Kidney (tissue), 14 donors: ENCODE results near the gene RNF138. TPM values are rescaled to one million over a fixed set of nuclear protein-coding genes. Genes with fewer than 3 reads are reported as not detected.

Source experiments
- DNase-seq, 5 donors: peaks; one replicate each; pipeline ENCODE4 v3.0.0-alpha.2; 2013 to 2020
- FAIRE-seq: peaks from 2 replicates; lab custom pipeline; 2012; peaks lifted over from hg19 to GRCh38; lab: Jason Lieb, UNC
- H3K27ac ChIP-seq, 2 donors: one replicate each; pipeline ENCODE4 v1.7.0; 2013; ENCODE audit warnings: low read depth in 2 of 2, low read length in 2 of 2, inconsistent platforms in 1 of 2
- H3K27me3 ChIP-seq: one replicate; pipeline ENCODE4 v1.7.1; 2013; ENCODE audit warnings: low read length, inconsistent platforms; ENCODE audit not compliant: control insufficient read depth, insufficient read depth
- H3K36me3 ChIP-seq, 3 donors: one replicate each; pipeline versions ENCODE4 v1.7.0 to v1.7.1; 2013; ENCODE audit warnings: low read length in 3 of 3, control low read depth in 1 of 3, inconsistent platforms in 1 of 3; ENCODE audit not compliant: insufficient read depth in 3 of 3, control insufficient read depth in 2 of 3
- H3K4me1 ChIP-seq, 3 donors: one replicate each; pipeline versions ENCODE4 v1.7.0 to v1.7.1; 2013; ENCODE audit warnings: low read length in 3 of 3, inconsistent platforms in 1 of 3, low read depth in 1 of 3; ENCODE audit not compliant: control insufficient read depth in 2 of 3, insufficient read depth in 2 of 3
- H3K4me3 ChIP-seq, 3 donors: one replicate each; pipeline versions ENCODE4 v1.7.0 to v1.8.1; 2013; ENCODE audit warnings: low read length in 3 of 3, control low read depth in 1 of 3, inconsistent platforms in 1 of 3
- H3K9ac ChIP-seq, 3 donors: one replicate each; pipeline versions ENCODE4 v1.7.0 to v1.7.1; 2013; ENCODE audit warnings: low read length in 3 of 3, control low read depth in 1 of 3, inconsistent platforms in 1 of 3
- H3K9me3 ChIP-seq, 3 donors: one replicate each; pipeline versions ENCODE4 v1.7.0 to v1.7.1; 2013; ENCODE audit warnings: low read length in 3 of 3, control low read depth in 1 of 3, inconsistent platforms in 1 of 3; ENCODE audit not compliant: control insufficient read depth in 2 of 3, insufficient read depth in 1 of 3
- CTCF ChIP-seq: IDR thresholded peaks from 3 replicates; pipeline ENCODE4 v1.5.1; 2012; ENCODE audit warnings: mild to moderate bottlenecking, moderate library complexity, borderline replicate concordance; ENCODE audit not compliant: insufficient read depth; ENCODE audit errors: extremely low read depth
- intact Hi-C: fragments of 100-400 bp; cut with DNase I; formaldehyde crosslinking; loops from one replicate; pipeline ENCODE4 v1.11.1; 2022
- polyA plus RNA-seq: library from polyadenylated mRNA; stranded (reverse); fragments of 350-450 nt; fragmentation: Illumina TruSeq; extraction: RNeasy Lipid Tissue Mini Kit (QIAGEN cat#74804); gene quantifications from one replicate; pipeline ENCODE4 v1.2.3, GENCODE V29; 2014; ENCODE audit warnings: low read depth, low replicate concordance; ENCODE audit not compliant: insufficient read depth
- total RNA-seq: library from RNA; stranded (reverse); fragmentation: NEBNext Ultra II Directional; extraction: Animal tissue kit (Norgen Biotek cat#: 25700); gene quantifications from one replicate; pipeline ENCODE4 v1.2.1, GENCODE V29; 2021
- donor health status: control.
- donor health status: control.
- donor health status: control.
- donor health status: control.
- donor health status: control.
- donor health status: DM: yes; HTN: yes; CAD: no.
- donor health status: Normal renal cell carcinoma (clear cell type).

RNF138 gene
- total and polyA plus RNA-seq, 2 donors from 2014 or later = 6.2 to 30.6 TPM

GRCh38 chr18:32092422-32093101 lies 888 bp downstream of the RNF138 start:
- no peaks in the 10 kb centered on the region for H3K27me3 ChIP-seq
- H3K4me1 ChIP-seq = peaks cover 0 to 9% (median 3%) of the 10 kb centered on the region in 3 donors
- DNase-seq (peak; percentile 99 to 100 (median 99)), FAIRE-seq (no peak)
- H3K4me3 ChIP-seq = peak overlapping the region; percentile 78 to 80 (median 80)
- intact Hi-C loops = no loop called here
- no peak for TF ChIP-seq CTCF
- H3K27ac ChIP-seq = peak overlapping the region; percentile 99
- H3K9me3 ChIP-seq = no peaks in the 10 kb centered on the region
- peak overlapping the region; percentile 52 to 84 (median 52) for H3K9ac ChIP-seq
- no peaks in the 10 kb centered on the region for H3K36me3 ChIP-seq

DNA sequence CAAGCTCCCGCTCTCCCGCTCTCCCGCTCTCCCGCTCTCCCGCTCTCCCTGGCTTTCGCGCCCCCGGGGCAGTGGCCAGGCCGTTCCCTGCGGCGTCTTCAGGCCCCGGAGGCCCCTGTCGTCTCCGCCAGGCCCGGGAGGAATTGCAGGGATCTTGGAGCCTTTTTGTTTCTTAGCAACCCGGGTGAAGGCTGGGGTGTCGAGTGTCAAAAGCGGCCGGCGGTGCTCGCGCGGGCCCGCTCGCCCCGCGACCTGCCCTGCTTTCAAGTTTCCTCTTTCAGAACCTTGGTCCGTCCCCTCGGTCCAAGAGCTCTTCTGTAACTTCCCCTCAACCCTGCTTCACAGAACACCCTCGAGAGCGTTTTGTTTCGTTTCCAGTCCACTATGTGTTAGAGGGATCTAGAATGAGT lies 1.4 kb downstream of the RNF138 start:
- H3K27me3 ChIP-seq = no peaks in the 10 kb centered on the region
- intact Hi-C loops = no loop called here
- H3K27ac ChIP-seq = peak overlapping the region; percentile 97
- H3K4me3 ChIP-seq = peak overlapping the region; percentile 70 to 80 (median 78)
- H3K4me1 ChIP-seq = peaks cover 0 to 9% (median 3%) of the 10 kb centered on the region in 3 donors
- H3K36me3 ChIP-seq = no peaks in the 10 kb centered on the region
- no peaks in the 10 kb centered on the region for H3K9me3 ChIP-seq
- DNase-seq (peak; percentile 75 to 86 (median 84)), FAIRE-seq (no peak)
- TF ChIP-seq CTCF = no peak
- H3K9ac ChIP-seq = peak overlapping the region; percentile 52 to 84 (median 75)

DNA sequence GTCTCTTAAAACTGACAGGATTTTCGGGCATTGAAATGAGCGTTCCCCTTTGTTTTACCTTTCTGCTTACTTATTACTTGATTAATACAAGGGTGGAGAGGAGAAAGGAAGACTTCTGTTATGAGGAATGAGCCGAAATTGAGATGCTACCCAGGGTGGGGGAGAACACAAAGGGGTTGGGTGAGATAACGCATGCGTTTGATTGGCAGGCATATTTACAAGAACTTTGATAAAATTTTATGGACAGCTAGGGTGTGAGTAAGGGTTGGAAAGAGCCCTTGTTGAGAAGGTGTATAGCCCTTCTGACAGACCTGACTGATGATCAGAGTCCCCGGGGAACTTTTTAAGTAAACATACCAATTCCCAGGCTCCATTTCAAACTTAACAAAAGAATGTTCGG lies 1.8 kb downstream of the RNF138 start:
- Histone ChIP-seq H3K27ac (peak overlapping the region; percentile 97), H3K9me3 (no peaks in the 10 kb centered on the region), H3K27me3 (no peaks in the 10 kb centered on the region), H3K4me3 (peak overlapping the region; percentile 70 to 80 (median 78)), H3K4me1 (peaks cover 0 to 9% (median 3%) of the 10 kb centered on the region in 3 donors), H3K36me3 (no peaks in the 10 kb centered on the region), H3K9ac (peak overlapping the region; percentile 52 to 84 (median 75))
- no peak for TF ChIP-seq CTCF
- intact Hi-C loops = no loop called here
- FAIRE-seq = no peak
- peak in 3 of 5 donors; percentile 12 to 52 (median 42) for DNase-seq
